ENCODE measurements around the gene SMYD5.

DNA sequence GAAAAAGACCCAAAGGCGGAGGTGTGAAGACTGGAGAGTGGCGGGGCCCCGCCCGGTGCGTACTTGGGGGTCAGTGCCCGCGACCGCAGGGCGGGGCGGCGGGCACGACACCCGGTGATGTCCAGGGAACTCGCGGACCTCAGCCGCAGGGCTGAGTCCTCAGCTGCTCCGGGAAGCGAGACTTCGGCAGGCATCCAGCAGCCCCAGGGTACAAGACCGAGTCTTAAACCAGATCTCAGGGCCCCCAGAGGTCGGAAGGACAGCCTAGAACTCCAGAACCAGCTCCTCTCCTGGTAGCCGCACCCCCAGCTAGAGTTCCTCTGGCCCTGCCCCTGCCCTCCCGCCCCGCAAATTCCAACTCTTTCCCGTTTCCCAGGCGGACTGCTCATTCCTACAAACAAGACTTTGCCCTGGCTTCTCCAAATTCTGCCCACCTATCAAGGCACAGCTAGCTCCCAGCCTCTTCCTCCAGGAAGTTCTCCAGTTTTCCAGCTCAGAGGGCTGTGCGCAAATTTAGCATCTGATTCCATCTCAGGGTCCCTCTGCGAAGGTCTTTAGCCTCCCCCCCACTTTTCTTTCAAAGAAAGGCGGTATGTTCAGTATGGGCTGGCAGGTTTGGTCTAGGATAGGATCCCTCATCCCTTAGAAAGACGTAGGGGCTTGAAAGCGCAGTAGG, 37.7 kb upstream of the SMYD5 start:
- TF ChIP-seq TAF1 (IDR thresholded peaks at IDR 0.05; ENCODE audit: borderline replicate concordance, low read depth, low read length) (no peak), ZBTB33 (IDR thresholded peaks at IDR 0.05; ENCODE audit: borderline replicate concordance, low read depth) (no peak), EP300 (IDR thresholded peaks at IDR 0.05; ENCODE audit: borderline replicate concordance in 1 of 2, low read depth in 1 of 2, low read length in 1 of 2) (no peak), CTCF (IDR thresholded peaks at IDR 0.05) (no peak), TCF12 (IDR thresholded peaks at IDR 0.05) (no peak), MAX (IDR thresholded peaks at IDR 0.05; ENCODE audit: low read depth) (no peak), SMC3 (IDR thresholded peaks at IDR 0.05; ENCODE audit: low read depth, low read length) (no peak), ELF1 (IDR thresholded peaks at IDR 0.05) (no peak), FOXM1 (IDR thresholded peaks at IDR 0.05; ENCODE audit: low read depth) (no peak), JUND (IDR thresholded peaks at IDR 0.05) (no peak), NFIC (IDR thresholded peaks at IDR 0.05; ENCODE audit: borderline replicate concordance) (no peak), CHD2 (IDR thresholded peaks at IDR 0.05; ENCODE audit: low read length, partially characterized antibody) (no peak)
- TF ChIP-seq, protein P1, sequence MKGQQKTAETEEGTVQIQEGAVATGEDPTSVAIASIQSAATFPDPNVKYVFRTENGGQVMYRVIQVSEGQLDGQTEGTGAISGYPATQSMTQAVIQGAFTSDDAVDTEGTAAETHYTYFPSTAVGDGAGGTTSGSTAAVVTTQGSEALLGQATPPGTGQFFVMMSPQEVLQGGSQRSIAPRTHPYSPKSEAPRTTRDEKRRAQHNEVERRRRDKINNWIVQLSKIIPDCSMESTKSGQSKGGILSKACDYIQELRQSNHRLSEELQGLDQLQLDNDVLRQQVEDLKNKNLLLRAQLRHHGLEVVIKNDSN (IDR thresholded peaks at IDR 0.05; ENCODE audit: borderline replicate concordance, low read depth) = no peak

Data from SK-N-SH (cell line).